VCaP (cell line): Measurements from ENCODE around the gene ADK.
A peak's percentile ranks its signal among the peaks of the same experiment; 100 is the strongest.

Experiments used
- H3K27ac ChIP-seq: fragments of 450-650 bp; 2 replicates; pipeline ENCODE4 v1.5.1; 2017
- TF ChIP-seq, protein P1 (sequence below): fragments of 450-650 bp; conservative IDR thresholded peaks from 2 replicates; pipeline ENCODE4 v1.5.1; 2017; ENCODE audit warnings: mild to moderate bottlenecking, moderate library complexity

The ADK gene

DNA sequence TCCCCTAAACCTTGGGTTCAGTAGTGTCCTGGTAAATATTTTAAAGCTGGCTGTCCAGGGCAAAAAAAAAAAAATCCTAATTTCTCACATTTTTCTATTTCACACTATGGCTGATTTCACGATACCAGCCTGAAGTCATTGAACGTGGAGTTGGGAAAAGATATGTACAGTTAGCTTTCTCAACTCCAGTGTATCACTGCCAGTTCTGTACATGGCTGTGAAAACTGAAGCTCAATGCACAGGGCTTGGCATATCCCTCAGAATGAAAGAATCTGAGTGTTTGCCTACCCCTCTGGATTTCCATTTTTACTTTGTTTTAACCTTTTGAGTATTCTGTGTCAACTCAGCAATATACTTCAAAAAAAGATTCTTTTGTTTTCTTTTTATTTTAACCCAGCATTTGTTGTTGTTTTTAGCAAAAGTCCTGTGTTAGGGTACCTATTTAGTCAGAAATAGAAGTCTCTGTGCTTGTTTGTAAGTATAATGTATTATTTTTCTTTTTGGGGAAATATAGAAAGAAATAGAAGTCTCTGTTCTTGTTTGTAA, 274.5 kb downstream of the ADK start:
- H3K27ac ChIP-seq, result no peak overlapping the region
- TF ChIP-seq, protein P1, sequence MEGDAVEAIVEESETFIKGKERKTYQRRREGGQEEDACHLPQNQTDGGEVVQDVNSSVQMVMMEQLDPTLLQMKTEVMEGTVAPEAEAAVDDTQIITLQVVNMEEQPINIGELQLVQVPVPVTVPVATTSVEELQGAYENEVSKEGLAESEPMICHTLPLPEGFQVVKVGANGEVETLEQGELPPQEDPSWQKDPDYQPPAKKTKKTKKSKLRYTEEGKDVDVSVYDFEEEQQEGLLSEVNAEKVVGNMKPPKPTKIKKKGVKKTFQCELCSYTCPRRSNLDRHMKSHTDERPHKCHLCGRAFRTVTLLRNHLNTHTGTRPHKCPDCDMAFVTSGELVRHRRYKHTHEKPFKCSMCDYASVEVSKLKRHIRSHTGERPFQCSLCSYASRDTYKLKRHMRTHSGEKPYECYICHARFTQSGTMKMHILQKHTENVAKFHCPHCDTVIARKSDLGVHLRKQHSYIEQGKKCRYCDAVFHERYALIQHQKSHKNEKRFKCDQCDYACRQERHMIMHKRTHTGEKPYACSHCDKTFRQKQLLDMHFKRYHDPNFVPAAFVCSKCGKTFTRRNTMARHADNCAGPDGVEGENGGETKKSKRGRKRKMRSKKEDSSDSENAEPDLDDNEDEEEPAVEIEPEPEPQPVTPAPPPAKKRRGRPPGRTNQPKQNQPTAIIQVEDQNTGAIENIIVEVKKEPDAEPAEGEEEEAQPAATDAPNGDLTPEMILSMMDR, result no peak

GRCh38 chr10:74431816-74432215, 280.8 kb downstream of the ADK start:
- no peak overlapping the region for H3K27ac ChIP-seq

GRCh38 chr10:74432841-74433594, 282.0 kb downstream of the ADK start:
- peak overlapping the region; percentile 48 for H3K27ac ChIP-seq
- TF ChIP-seq, protein P1, result no peak

More at GRCh38 chr10:74431816-74432215, 280.8 kb downstream of the ADK start:
- TF ChIP-seq, protein P1, result no peak

DNA sequence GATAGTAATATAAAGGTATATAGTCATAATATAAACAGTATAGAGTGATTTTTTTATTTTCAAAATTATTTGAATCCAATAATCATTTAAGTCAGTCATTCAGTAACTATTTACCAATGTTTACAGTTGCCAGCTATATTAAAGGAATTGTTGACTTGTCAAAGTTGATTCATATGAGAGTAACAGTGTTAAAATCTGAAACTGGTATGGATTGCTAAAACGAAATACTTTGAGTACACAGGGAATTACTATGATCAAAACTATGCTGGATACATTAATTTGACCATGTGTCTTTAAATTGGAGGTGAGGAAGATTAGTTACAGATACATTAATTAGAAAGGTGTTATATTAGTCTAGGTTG, 282.6 kb downstream of the ADK start:
- TF ChIP-seq, protein P1, result no peak
- peak overlapping the region; percentile 48 for H3K27ac ChIP-seq

DNA sequence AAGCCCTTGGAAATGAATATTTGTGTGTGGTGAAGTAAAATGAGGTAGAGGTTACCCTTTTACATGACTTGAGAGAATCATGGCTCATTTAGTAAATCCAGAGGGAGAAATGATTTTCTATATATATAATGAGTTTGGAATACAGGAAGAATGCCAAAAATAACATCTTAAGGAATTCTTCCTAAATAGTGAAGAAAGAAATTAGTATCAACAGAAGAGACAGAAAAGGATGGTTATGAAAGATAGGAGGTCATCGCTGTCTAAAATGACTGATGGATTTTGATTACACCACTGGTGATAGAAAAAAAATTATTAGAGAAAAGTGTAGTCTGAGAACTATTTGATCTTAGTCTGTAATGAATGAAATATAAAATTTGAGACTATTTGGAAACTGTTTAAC, 283.0 kb downstream of the ADK start:
- TF ChIP-seq, protein P1, result no peak
- peak overlapping the region; percentile 48 for H3K27ac ChIP-seq

- TF ChIP-seq, protein P1, result no peak
- no peak overlapping the region for H3K27ac ChIP-seq
These were observed 283.5 kb downstream of the ADK start for GRCh38 chr10:74434547-74434946.

GRCh38 chr10:74436523-74437170, 285.6 kb downstream of the ADK start:
- no peak overlapping the region for H3K27ac ChIP-seq
- TF ChIP-seq, protein P1, result no peak
